Measurements from ENCODE around the gene KDM2A. TPM values are rescaled to one million over a fixed set of nuclear protein-coding genes. Genes with fewer than 3 reads are reported as not detected.
"Not testable (repeated sequence)": the region's sequence is repeated elsewhere in the genome, so short reads cannot be mapped to it uniquely, and the experiment has no call there.

Gene KDM2A
- total RNA-seq, 2 experiments from 2014 or later, result 83.8 to 94.0 TPM

- peak overlapping the region; percentile 95 for H3K27ac Mint-ChIP-seq
- POLR2A ChIA-PET, result no interaction called here
- peak overlapping the region; percentile 97 for H3K4me3 Mint-ChIP-seq
- H3K27me3 Mint-ChIP-seq, result no peaks in the 10 kb centered on the region
- CTCF ChIA-PET, result no interaction called here
- H3K4me1 Mint-ChIP-seq, result peaks cover 27% of the 10 kb centered on the region
- H3K9me3 Mint-ChIP-seq, result no peaks in the 10 kb centered on the region
- DNase-seq, result no peak
- H3K36me3 Mint-ChIP-seq (ENCODE audit: low read depth), result peaks cover 28% of the 10 kb centered on the region
Measured at GRCh38 chr11:67120456-67120855, 1.4 kb downstream of the KDM2A start.

- DNase-seq, result peak; percentile 32
- no peaks in the 10 kb centered on the region for H3K9me3 Mint-ChIP-seq
Measured at GRCh38 chr11:67120881-67121710, 2.0 kb downstream of the KDM2A start.

GRCh38 chr11:67123801-67124200, 4.7 kb downstream of the KDM2A start:
- peaks cover 22% of the 10 kb centered on the region for H3K4me1 Mint-ChIP-seq
- H3K4me3 Mint-ChIP-seq, DNase-seq, H3K9me3 Mint-ChIP-seq, H3K27ac Mint-ChIP-seq, H3K27me3 Mint-ChIP-seq, POLR2A ChIA-PET: not testable (repeated sequence)
- peaks cover 34% of the 10 kb centered on the region for H3K36me3 Mint-ChIP-seq (ENCODE audit: low read depth)
- CTCF ChIA-PET, result interaction anchor here (0.6 kb wide), 1 partner anchor 434 kb away, joined by 4 read pairs; no protein-coding TSS in a partner anchor

More at GRCh38 chr11:67120881-67121710, 2.0 kb downstream of the KDM2A start:
- H3K4me1 Mint-ChIP-seq, result peaks cover 27% of the 10 kb centered on the region
- ChIA-PET CTCF (no interaction called here), POLR2A (no interaction called here)
- peak overlapping the region; percentile 95 for H3K27ac Mint-ChIP-seq
- H3K27me3 Mint-ChIP-seq, result no peaks in the 10 kb centered on the region
- peak overlapping the region; percentile 97 for H3K4me3 Mint-ChIP-seq
- peaks cover 28% of the 10 kb centered on the region for H3K36me3 Mint-ChIP-seq (ENCODE audit: low read depth)

GRCh38 chr11:67126243-67126642, 7.2 kb downstream of the KDM2A start:
- H3K9me3 Mint-ChIP-seq, H3K27me3 Mint-ChIP-seq, H3K27ac Mint-ChIP-seq, H3K4me3 Mint-ChIP-seq, DNase-seq, POLR2A ChIA-PET: not testable (repeated sequence)
- CTCF ChIA-PET, result interaction anchor here (0.6 to 1.3 kb wide), 7 partner anchors 9 to 225 kb away, joined by 3 to 5 read pairs (median 3); no protein-coding TSS in a partner anchor
- Mint-ChIP-seq H3K4me1 (peaks cover 23% of the 10 kb centered on the region), H3K36me3 (ENCODE audit: low read depth) (peaks cover 30% of the 10 kb centered on the region)

- Mint-ChIP-seq H3K36me3 (ENCODE audit: low read depth) (peaks cover 29% of the 10 kb centered on the region), H3K27me3 (no peaks in the 10 kb centered on the region), H3K4me3 (no peak overlapping the region), H3K4me1 (peaks cover 20% of the 10 kb centered on the region), H3K9me3 (no peaks in the 10 kb centered on the region), H3K27ac (no peak overlapping the region)
- POLR2A ChIA-PET, result no interaction called here
- CTCF ChIA-PET, result interaction anchor here (0.6 to 2.0 kb wide), 7 partner anchors 9 to 225 kb away, joined by 3 to 7 read pairs (median 3); no protein-coding TSS in a partner anchor
- no peak for DNase-seq
Measured at GRCh38 chr11:67126986-67127385, 7.9 kb downstream of the KDM2A start.

DNA sequence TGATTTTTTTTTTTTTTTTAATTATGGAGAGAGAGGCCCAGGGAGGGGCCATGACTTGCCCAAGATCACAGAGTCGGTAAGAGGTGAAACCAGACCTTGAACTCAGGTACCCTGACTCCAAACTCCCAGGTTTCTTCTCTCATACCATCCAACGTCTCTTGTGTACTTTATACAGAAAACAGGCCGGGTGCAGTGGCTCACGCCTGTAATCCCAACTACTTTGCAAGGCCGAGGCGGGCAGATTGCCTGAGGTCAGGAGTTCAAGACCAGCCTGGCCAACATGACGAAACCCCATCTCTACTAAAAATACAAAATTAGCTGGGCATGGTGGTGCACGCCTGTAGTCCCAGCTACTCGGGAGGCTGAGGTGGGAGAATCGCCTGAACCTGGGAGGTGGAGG, 11.8 kb downstream of the KDM2A start:
- H3K27ac Mint-ChIP-seq, CTCF ChIA-PET, H3K27me3 Mint-ChIP-seq, POLR2A ChIA-PET, H3K9me3 Mint-ChIP-seq, DNase-seq, H3K4me3 Mint-ChIP-seq: not testable (repeated sequence)
- peaks cover 22% of the 10 kb centered on the region for H3K4me1 Mint-ChIP-seq
- H3K36me3 Mint-ChIP-seq (ENCODE audit: low read depth), result peaks cover 45% of the 10 kb centered on the region

DNA sequence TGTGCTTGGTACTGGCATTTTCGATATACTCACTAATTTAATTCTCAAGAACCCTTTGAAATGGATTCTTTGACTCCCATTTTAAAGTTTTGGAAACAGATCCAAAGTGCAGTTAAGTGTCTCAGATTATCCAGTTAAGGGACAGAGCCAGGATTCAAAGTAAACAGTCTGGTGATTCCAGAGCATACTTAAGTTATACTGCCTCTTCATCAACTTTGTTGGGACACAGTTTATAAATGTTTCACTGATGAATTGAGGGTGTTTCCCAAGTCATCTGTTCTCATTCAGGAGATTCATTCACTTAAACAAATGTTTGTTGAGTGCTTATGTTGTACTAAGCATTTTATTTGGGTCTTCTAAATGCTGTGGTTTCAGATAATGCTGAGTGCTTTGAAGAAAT, 17.1 kb downstream of the KDM2A start:
- Mint-ChIP-seq H3K4me3 (no peak overlapping the region), H3K27ac (no peak overlapping the region), H3K27me3 (no peaks in the 10 kb centered on the region), H3K36me3 (ENCODE audit: low read depth) (peaks cover 67% of the 10 kb centered on the region), H3K4me1 (peaks cover 19% of the 10 kb centered on the region), H3K9me3 (no peaks in the 10 kb centered on the region)
- ChIA-PET CTCF (interaction anchor here (1.0 to 1.1 kb wide), 2 partner anchors 10 to 33 kb away, joined by 3 read pairs; no protein-coding TSS in a partner anchor), POLR2A (no interaction called here)
- no peak for DNase-seq

DNA sequence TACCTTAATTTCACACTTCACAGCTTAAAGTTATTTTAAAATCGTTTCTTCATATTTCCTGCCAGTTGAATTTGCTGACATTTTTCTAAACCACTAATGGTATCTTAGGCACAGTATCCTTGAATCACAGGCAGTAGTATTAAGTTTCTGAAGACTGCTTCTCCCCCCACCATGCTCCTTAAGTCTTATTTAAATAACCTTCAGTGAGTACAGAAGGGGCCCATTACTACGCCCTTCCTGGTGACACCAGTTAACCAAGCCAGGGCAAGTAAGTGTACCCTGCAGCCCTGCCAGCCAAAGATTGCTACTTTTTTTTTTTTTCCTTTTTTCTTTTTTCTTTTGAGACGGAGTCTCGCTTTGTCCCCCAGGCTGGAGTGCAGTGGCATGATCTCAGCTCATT, 19.9 kb downstream of the KDM2A start:
- Mint-ChIP-seq H3K27me3 (no peaks in the 10 kb centered on the region), H3K27ac (no peak overlapping the region), H3K36me3 (ENCODE audit: low read depth) (peaks cover 58% of the 10 kb centered on the region), H3K4me1 (peaks cover 11% of the 10 kb centered on the region), H3K9me3 (no peaks in the 10 kb centered on the region), H3K4me3 (no peak overlapping the region)
- ChIA-PET POLR2A (no interaction called here), CTCF (interaction anchor here (0.7 to 1.1 kb wide), 2 partner anchors 21 to 25 kb away, joined by 3 to 4 read pairs; no protein-coding TSS in a partner anchor)
- DNase-seq, result no peak

DNA sequence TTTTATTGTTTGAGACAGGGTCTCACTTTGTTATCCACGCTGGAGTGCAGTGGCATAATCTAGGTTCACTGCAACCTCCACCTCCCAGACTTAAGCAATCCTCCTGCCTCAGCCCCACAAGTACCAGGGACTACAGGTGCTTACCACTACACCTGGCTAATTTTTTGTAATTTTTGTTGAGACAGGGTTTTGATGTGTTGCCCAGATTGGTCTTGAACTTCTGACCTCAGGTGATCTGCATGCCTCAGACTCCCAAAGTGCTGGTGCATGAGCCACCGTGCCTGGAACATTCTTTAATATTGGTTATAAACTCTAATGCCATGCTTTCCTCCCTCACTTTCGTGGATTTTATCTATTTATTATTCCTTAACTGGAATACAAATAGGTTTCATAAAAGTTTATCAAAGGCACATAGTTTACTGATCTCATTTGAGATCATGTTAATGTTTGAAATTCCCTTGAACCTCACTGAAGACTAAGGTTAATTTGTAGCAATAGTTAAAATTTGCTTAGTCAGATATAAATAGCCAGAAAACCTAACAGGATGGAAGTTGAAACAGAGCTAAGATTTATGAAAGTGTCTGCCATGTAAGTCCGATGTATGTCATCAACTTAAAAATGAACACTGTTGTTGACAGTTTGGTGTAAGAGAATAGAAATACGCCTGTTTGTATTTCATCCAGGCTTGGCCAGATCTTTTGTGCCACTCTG, 27.6 kb downstream of the KDM2A start:
- POLR2A ChIA-PET, result no interaction called here
- CTCF ChIA-PET, result interaction anchor here (0.6 kb wide), 1 partner anchor 21 kb away, joined by 3 read pairs; no protein-coding TSS in a partner anchor
- no peak overlapping the region for H3K27ac Mint-ChIP-seq
- no peak overlapping the region for H3K4me3 Mint-ChIP-seq
- H3K36me3 Mint-ChIP-seq (ENCODE audit: low read depth), result peaks cover 22% of the 10 kb centered on the region
- H3K4me1 Mint-ChIP-seq, result peaks cover 7% of the 10 kb centered on the region
- H3K9me3 Mint-ChIP-seq, result no peaks in the 10 kb centered on the region
- no peak for DNase-seq
- H3K27me3 Mint-ChIP-seq, result no peaks in the 10 kb centered on the region

GRCh38 chr11:67153971-67154370, 34.9 kb downstream of the KDM2A start:
- ChIA-PET CTCF (interaction anchor here (0.6 to 1.0 kb wide), 3 partner anchors 41 to 142 kb away, joined by 3 to 4 read pairs (median 3); no protein-coding TSS in a partner anchor), POLR2A (no interaction called here)
- no peak for DNase-seq
- H3K36me3 Mint-ChIP-seq (ENCODE audit: low read depth), result peaks cover 11% of the 10 kb centered on the region
- no peaks in the 10 kb centered on the region for H3K9me3 Mint-ChIP-seq
- H3K4me3 Mint-ChIP-seq, result no peak overlapping the region
- H3K27ac Mint-ChIP-seq, result no peak overlapping the region
- no peaks in the 10 kb centered on the region for H3K27me3 Mint-ChIP-seq
- peaks cover 5% of the 10 kb centered on the region for H3K4me1 Mint-ChIP-seq

DNA sequence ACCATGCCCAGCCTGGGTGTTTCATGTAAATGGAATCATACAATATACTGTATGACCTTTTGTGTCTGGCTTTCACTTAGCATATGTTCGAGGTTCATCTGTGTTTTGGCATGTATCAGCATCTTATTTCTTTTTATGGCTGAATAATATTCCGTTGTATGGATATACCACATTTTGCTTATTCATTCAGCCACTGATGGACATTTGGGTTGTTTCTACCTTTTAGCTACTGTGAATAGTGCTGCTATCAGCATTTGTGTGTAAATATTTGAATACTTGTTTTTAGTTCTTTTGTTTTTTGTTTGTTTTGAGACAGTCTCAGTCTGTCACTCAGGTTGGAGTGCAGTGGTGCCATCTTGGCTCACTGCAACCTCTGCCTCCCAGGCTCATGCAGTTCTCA, 35.7 kb downstream of the KDM2A start:
- Mint-ChIP-seq H3K27ac (no peak overlapping the region), H3K36me3 (ENCODE audit: low read depth) (peaks cover 12% of the 10 kb centered on the region), H3K9me3 (no peaks in the 10 kb centered on the region), H3K27me3 (no peaks in the 10 kb centered on the region), H3K4me3 (no peak overlapping the region), H3K4me1 (peaks cover 5% of the 10 kb centered on the region)
- ChIA-PET POLR2A (no interaction called here), CTCF (no interaction called here)
- no peak for DNase-seq

DNA sequence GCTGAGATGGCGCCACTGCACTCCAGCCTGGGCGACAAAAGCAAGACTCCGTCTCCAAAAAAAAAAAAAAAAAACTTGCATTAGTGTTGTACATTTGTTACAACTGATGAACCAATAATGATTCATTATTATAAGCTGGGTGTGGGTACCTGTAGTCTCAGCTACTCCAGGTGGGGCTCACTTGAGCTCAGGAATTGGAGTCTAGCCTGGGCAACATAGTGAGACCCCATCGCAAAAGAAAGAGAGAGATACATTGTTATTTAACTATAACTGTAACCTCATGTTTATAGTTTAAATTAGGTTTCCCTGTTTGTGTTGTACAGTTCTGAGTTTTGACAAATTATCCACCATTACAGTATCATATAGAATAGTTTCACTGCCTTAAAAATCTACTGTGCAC, 38.6 kb downstream of the KDM2A start:
- POLR2A ChIA-PET, result no interaction called here
- CTCF ChIA-PET, result interaction anchor here (1.1 kb wide), 1 partner anchor 38 kb away, joined by 3 read pairs; the partner anchor contains the start of gene KDM2A

DNA sequence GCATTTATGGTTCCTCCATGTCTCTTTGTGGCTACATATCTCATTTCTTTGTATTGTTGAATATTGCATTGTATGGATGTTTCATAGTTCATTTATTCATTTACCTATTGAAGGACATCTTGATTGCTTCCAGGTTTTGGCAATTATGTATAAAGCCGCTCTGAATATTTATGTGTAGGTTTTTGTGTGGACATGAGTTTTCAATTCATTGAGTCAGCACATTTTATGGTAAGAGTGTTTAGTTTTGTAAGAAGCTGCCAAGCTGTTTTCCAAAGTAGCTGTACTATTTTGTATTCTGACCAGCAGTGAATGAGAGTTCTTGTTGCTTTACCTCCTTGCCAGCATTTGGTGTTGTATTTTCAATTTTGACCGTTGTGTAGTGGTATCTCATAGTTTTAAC, 39.2 kb downstream of the KDM2A start:
- H3K27me3 Mint-ChIP-seq, result no peaks in the 10 kb centered on the region
- H3K27ac Mint-ChIP-seq, result no peak overlapping the region
- CTCF ChIA-PET, result interaction anchor here (1.1 kb wide), 1 partner anchor 39 kb away, joined by 3 read pairs; the partner anchor contains the start of gene KDM2A
- POLR2A ChIA-PET, result no interaction called here
- peaks cover 8% of the 10 kb centered on the region for H3K36me3 Mint-ChIP-seq (ENCODE audit: low read depth)
- H3K9me3 Mint-ChIP-seq, result no peaks in the 10 kb centered on the region
- no peak for DNase-seq
- H3K4me3 Mint-ChIP-seq, result no peak overlapping the region
- H3K4me1 Mint-ChIP-seq, result peaks cover 15% of the 10 kb centered on the region

More for the DNA sequence above, 38.6 kb downstream of the KDM2A start:
- no peak for DNase-seq
- H3K4me1 Mint-ChIP-seq, result peaks cover 13% of the 10 kb centered on the region
- no peaks in the 10 kb centered on the region for H3K27me3 Mint-ChIP-seq
- H3K9me3 Mint-ChIP-seq, result no peaks in the 10 kb centered on the region
- H3K27ac Mint-ChIP-seq, result no peak overlapping the region
- no peak overlapping the region for H3K4me3 Mint-ChIP-seq
- H3K36me3 Mint-ChIP-seq (ENCODE audit: low read depth), result peaks cover 5% of the 10 kb centered on the region
